HepG2 (cell line): ENCODE data around the gene GLYR1. TPM values are rescaled to one million over a fixed set of nuclear protein-coding genes. Genes with fewer than 3 reads are reported as not detected.

ENCODE experiments used
- E2F5 ChIP-seq: sonication (generic); formaldehyde crosslinking; conservative IDR thresholded peaks from 2 replicates; pipeline ENCODE4 v1.4.0; 2020; ENCODE audit warnings: missing genetic modification reagents
- GATAD2A ChIP-seq: IDR thresholded peaks from 2 replicates; pipeline ENCODE4 v1.6.1; 2016
- KDM1A ChIP-seq: IDR thresholded peaks from 2 replicates; pipeline ENCODE4 v1.6.1; 2016; ENCODE audit warnings: missing compliant biosample characterization
- KIAA2018 ChIP-seq: sonication (generic); formaldehyde crosslinking; IDR thresholded peaks from 2 replicates; pipeline ENCODE4 v1.5.0; 2020; ENCODE audit warnings: mild to moderate bottlenecking, missing genetic modification reagents, borderline replicate concordance
- MXD1 ChIP-seq: sonication (generic); formaldehyde crosslinking; IDR thresholded peaks from 2 replicates; pipeline ENCODE4 v1.4.0; 2020; ENCODE audit warnings: mild to moderate bottlenecking, missing genetic modification reagents
- PHF5A ChIP-seq: IDR thresholded peaks from one replicate; pipeline ENCODE4 v1.6.1; 2018; ENCODE audit warnings: low read depth, missing genetic modification reagents; ENCODE audit not compliant: unreplicated experiment
- RNF2 ChIP-seq: fragments of 450-650 bp; conservative IDR thresholded peaks from 2 replicates; pipeline ENCODE4 v1.6.1; 2016; ENCODE audit warnings: low read depth
- TCF7 ChIP-seq: sonication (generic); IDR thresholded peaks from 2 replicates; pipeline ENCODE4 v1.6.1; 2016; ENCODE audit warnings: antibody characterized with exemption, low read depth
- ZBTB21 ChIP-seq: sonication (generic); formaldehyde crosslinking; IDR thresholded peaks from 2 replicates; pipeline ENCODE4 v1.4.0; 2020; ENCODE audit warnings: missing genetic modification reagents
- polyA plus RNA-seq, 8 experiments: library from polyadenylated mRNA; depleted of rRNA in 3 of 8; stranded (reverse) in 7 of 8; unstranded in 1 of 8; fragments of >200 nt; fragmentation: Illumina TruSeq in 4 of 8; extraction: Trizol in 4 of 8; gene quantifications; 2 replicates each; pipeline versions ENCODE4 v1.2.1 to v1.2.3, GENCODE V29; 2011 to 2016; ENCODE audit warnings: low read depth in 4 of 8, missing spikeins in 1 of 8, mixed read lengths in 1 of 8; ENCODE audit not compliant: insufficient read depth in 1 of 8
- total RNA-seq, 5 experiments: library from RNA; depleted of rRNA; stranded (reverse); fragments of >200 nt; fragmentation: Illumina TruSeq; extraction: Trizol; gene quantifications; 2 replicates each; pipeline ENCODE4 v1.2.3, GENCODE V29; 2016; ENCODE audit warnings: low read depth in 1 of 5
- TF ChIP-seq, protein P1 (sequence below): sonication (generic); formaldehyde crosslinking; IDR thresholded peaks from 2 replicates; pipeline ENCODE4 v1.4.0; 2020; ENCODE audit warnings: low read depth, missing genetic modification reagents
- TF ChIP-seq, protein P2 (sequence below): sonication (generic); formaldehyde crosslinking; IDR thresholded peaks from 2 replicates; pipeline ENCODE4 v1.4.0; 2020; ENCODE audit warnings: missing genetic modification reagents

Gene GLYR1
- total and polyA plus RNA-seq, 2 of the 13 experiments (the other 11 are each of a cell fraction or from before 2014, with no cell fraction given) = 28.3 to 48.7 TPM

- peak; percentile 61; the same call in 1 of the 2 replicates for TF ChIP-seq E2F5 (CRISPR knock-in tag)
- no peak for TF ChIP-seq RNF2
- TF ChIP-seq PHF5A (CRISPR knock-in tag) = no peak
- no peak; the same call in 1 of the 2 replicates for TF ChIP-seq GATAD2A (CRISPR knock-in tag)
- TF ChIP-seq, protein P1, sequence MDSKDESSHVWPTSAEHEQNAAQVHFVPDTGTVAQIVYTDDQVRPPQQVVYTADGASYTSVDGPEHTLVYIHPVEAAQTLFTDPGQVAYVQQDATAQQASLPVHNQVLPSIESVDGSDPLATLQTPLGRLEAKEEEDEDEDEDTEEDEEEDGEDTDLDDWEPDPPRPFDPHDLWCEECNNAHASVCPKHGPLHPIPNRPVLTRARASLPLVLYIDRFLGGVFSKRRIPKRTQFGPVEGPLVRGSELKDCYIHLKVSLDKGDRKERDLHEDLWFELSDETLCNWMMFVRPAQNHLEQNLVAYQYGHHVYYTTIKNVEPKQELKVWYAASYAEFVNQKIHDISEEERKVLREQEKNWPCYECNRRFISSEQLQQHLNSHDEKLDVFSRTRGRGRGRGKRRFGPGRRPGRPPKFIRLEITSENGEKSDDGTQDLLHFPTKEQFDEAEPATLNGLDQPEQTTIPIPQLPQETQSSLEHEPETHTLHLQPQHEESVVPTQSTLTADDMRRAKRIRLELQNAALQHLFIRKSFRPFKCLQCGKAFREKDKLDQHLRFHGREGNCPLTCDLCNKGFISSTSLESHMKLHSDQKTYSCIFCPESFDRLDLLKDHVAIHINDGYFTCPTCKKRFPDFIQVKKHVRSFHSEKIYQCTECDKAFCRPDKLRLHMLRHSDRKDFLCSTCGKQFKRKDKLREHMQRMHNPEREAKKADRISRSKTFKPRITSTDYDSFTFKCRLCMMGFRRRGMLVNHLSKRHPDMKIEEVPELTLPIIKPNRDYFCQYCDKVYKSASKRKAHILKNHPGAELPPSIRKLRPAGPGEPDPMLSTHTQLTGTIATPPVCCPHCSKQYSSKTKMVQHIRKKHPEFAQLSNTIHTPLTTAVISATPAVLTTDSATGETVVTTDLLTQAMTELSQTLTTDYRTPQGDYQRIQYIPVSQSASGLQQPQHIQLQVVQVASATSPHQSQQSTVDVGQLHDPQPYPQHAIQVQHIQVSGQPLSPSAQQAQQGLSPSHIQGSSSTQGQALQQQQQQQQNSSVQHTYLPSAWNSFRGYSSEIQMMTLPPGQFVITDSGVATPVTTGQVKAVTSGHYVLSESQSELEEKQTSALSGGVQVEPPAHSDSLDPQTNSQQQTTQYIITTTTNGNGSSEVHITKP (CRISPR knock-in tag) = peak; percentile 72; the same call in 1 of the 2 replicates
- no peak for TF ChIP-seq ZBTB21 (CRISPR knock-in tag)
- TF ChIP-seq, protein P2, sequence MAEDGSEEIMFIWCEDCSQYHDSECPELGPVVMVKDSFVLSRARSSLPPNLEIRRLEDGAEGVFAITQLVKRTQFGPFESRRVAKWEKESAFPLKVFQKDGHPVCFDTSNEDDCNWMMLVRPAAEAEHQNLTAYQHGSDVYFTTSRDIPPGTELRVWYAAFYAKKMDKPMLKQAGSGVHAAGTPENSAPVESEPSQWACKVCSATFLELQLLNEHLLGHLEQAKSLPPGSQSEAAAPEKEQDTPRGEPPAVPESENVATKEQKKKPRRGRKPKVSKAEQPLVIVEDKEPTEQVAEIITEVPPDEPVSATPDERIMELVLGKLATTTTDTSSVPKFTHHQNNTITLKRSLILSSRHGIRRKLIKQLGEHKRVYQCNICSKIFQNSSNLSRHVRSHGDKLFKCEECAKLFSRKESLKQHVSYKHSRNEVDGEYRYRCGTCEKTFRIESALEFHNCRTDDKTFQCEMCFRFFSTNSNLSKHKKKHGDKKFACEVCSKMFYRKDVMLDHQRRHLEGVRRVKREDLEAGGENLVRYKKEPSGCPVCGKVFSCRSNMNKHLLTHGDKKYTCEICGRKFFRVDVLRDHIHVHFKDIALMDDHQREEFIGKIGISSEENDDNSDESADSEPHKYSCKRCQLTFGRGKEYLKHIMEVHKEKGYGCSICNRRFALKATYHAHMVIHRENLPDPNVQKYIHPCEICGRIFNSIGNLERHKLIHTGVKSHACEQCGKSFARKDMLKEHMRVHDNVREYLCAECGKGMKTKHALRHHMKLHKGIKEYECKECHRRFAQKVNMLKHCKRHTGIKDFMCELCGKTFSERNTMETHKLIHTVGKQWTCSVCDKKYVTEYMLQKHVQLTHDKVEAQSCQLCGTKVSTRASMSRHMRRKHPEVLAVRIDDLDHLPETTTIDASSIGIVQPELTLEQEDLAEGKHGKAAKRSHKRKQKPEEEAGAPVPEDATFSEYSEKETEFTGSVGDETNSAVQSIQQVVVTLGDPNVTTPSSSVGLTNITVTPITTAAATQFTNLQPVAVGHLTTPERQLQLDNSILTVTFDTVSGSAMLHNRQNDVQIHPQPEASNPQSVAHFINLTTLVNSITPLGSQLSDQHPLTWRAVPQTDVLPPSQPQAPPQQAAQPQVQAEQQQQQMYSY (CRISPR knock-in tag) = no peak
- no peak for TF ChIP-seq TCF7
- no peak for TF ChIP-seq KIAA2018
- TF ChIP-seq MXD1 (CRISPR knock-in tag) = peak; percentile 53; the same call in 1 of the 2 replicates
- TF ChIP-seq KDM1A (CRISPR knock-in tag) = no peak
Measured at GRCh38 chr16:4768549-4769305, 78.4 kb downstream of the GLYR1 start (continued).
